Measurements from ENCODE around the gene ANKRD31.
A peak's percentile ranks its signal among the peaks of the same experiment; 100 is the strongest.

ANKRD31 gene

DNA sequence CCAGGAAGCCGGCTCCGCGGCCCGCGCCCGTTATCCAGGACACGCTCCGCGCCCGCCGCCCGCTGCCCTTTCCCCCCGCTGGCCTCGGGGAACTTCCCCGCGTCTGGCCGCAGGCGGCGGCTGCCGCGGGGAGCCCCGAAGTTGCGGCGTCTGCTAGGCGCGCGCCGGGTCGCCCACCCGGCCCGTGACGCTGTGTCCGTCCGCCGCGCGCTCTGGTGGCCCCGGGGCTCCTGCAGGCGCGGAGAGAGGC lies 183.7 kb downstream of the ANKRD31 start:
- peak overlapping the region; percentile 82 for H2AFZ ChIP-seq (ENCODE audit: insufficient read depth, low read length, poor library complexity)
- peak overlapping the region; percentile 83 for H2BK5ac ChIP-seq (ENCODE audit: low read depth, low read length, poor library complexity)
- no peaks in the 10 kb centered on the region for H3K9me3 ChIP-seq (ENCODE audit: insufficient read depth, low read depth, low read length)
- peak overlapping the region; percentile 95 for H4K91ac ChIP-seq (ENCODE audit: low read depth, low read length)
- H3K4me1 ChIP-seq (ENCODE audit: control insufficient read depth in 1 of 2, insufficient read depth in 2 of 2, low read length in 2 of 2): peaks cover 20 to 34% of the 10 kb centered on the region in 2 experiments
- peak overlapping the region; percentile 55 for H4K8ac ChIP-seq (ENCODE audit: low read depth, low read length)
- peak overlapping the region; percentile 77 for H3K4me2 ChIP-seq (ENCODE audit: low read length)
- H2AK5ac ChIP-seq (ENCODE audit: low read length): no peak overlapping the region
- no peak overlapping the region for H3K23ac ChIP-seq (ENCODE audit: low read length)
- H3K27ac ChIP-seq (ENCODE audit: low read depth, low read length): peak overlapping the region; percentile 91
- peak overlapping the region; percentile 75 for H2BK120ac ChIP-seq (ENCODE audit: insufficient read depth, low read length, poor library complexity)
- H3K9ac ChIP-seq (ENCODE audit: low read length): peak overlapping the region; percentile 85
- DNase-seq: no peak
- peak overlapping the region; percentile 63 for H3K18ac ChIP-seq (ENCODE audit: low read length)
- WGBS (ENCODE audit: extremely low coverage, insufficient coverage, insufficient read length): no CpG with 5 or more reads among the region's 40 CpGs
- no peaks in the 10 kb centered on the region for H3K36me3 ChIP-seq (ENCODE audit: control insufficient read depth in 1 of 2, insufficient read depth in 2 of 2, low read length in 2 of 2)
- peak overlapping the region; percentile 97 for H3K4ac ChIP-seq (ENCODE audit: low read depth, low read length)
- peak overlapping the region; percentile 86 for H3K4me3 ChIP-seq (ENCODE audit: low read depth, low read length)
- peaks cover 34% of the 10 kb centered on the region for H3K79me1 ChIP-seq (ENCODE audit: low read length)
- peak overlapping the region; percentile 16 for H2BK12ac ChIP-seq (ENCODE audit: low read length)
- H3K79me2 ChIP-seq (ENCODE audit: control insufficient read depth, insufficient read depth, low read length, poor library complexity): peaks cover 26% of the 10 kb centered on the region
- H3K14ac ChIP-seq (ENCODE audit: low read length): peak overlapping the region; percentile 96
- no peaks in the 10 kb centered on the region for H3K27me3 ChIP-seq (ENCODE audit: insufficient read depth, low read length)
- H4K12ac ChIP-seq (ENCODE audit: low read depth, low read length): peak overlapping the region; percentile 36

DNA sequence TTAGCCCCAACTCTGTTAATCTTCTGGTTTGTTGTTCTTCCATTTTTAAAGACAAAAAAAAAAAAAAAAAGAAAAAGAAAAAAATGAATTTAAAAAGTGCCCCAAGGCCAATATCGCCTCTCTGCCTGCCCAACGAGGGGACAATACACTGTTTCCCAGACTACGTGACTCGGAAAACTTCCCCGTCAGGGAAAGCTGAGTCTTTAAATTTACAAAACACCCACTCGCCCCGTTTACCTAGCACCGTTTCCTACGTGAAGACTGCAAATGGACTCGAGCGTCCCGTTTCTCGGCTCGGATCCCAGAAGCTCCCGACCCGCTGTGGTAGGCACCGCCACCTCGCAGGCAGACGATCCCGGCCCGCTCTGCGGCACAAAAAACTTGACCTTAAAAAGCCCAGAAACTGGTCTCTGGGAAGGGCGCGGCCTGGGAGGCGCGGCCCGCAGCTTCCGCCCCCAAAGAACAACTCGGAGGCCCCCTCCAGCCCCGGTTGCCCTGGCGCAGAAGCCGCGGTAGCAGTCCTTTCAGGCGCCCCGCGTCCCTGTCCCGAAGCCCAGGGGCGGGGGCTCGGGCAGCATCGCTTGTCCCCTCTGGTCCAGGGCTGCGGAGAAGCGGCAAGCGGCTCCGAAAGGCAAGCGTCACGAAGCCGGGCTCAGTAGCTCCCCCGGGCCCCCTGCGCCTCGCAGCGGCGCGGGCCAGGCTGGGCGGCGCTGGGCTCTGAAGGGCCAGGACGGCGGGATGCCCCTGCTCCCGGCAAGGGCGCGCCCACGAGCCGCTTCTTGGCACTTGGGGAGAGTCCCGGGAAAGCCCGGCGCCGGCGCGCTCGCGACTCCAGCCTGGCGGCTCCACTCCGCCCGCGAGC lies 184.3 kb downstream of the ANKRD31 start, which contains the start of gene GCNT4:
Gene GCNT4, minus strand, starts transcription at position 367 of the 862 bp plus-strand sequence. CDS start 22,521 bp downstream, outside the sequence.
- Histone ChIP-seq H3K36me3 (ENCODE audit: control insufficient read depth in 1 of 2, insufficient read depth in 2 of 2, low read length in 2 of 2) (no peaks in the 10 kb centered on the region), H3K9me3 (ENCODE audit: insufficient read depth, low read depth, low read length) (no peaks in the 10 kb centered on the region), H3K23ac (ENCODE audit: low read length) (no peak within 1 kb of the TSS), H3K79me1 (ENCODE audit: low read length) (peaks cover 34% of the 10 kb centered on the region), H2BK120ac (ENCODE audit: insufficient read depth, low read length, poor library complexity) (peak within 1 kb of the TSS; percentile 75), H3K14ac (ENCODE audit: low read length) (peak within 1 kb of the TSS; percentile 96), H3K4me3 (ENCODE audit: low read depth, low read length) (peak within 1 kb of the TSS; percentile 86), H4K91ac (ENCODE audit: low read depth, low read length) (peak within 1 kb of the TSS; percentile 95), H4K8ac (ENCODE audit: low read depth, low read length) (peak within 1 kb of the TSS; percentile 55), H3K18ac (ENCODE audit: low read length) (peak within 1 kb of the TSS; percentile 63), H3K27ac (ENCODE audit: low read depth, low read length) (peak within 1 kb of the TSS; percentile 91), H2BK5ac (ENCODE audit: low read depth, low read length, poor library complexity) (peak within 1 kb of the TSS; percentile 83), H3K27me3 (ENCODE audit: insufficient read depth, low read length) (no peaks in the 10 kb centered on the region), H2BK12ac (ENCODE audit: low read length) (peak within 1 kb of the TSS; percentile 67), H3K4ac (ENCODE audit: low read depth, low read length) (peak within 1 kb of the TSS; percentile 97), H3K79me2 (ENCODE audit: control insufficient read depth, insufficient read depth, low read length, poor library complexity) (peaks cover 26% of the 10 kb centered on the region), H3K4me2 (ENCODE audit: low read length) (peak within 1 kb of the TSS; percentile 77), H4K12ac (ENCODE audit: low read depth, low read length) (peak within 1 kb of the TSS; percentile 67), H2AK5ac (ENCODE audit: low read length) (peak within 1 kb of the TSS; percentile 18), H2AFZ (ENCODE audit: insufficient read depth, low read length, poor library complexity) (peak within 1 kb of the TSS; percentile 82), H3K9ac (ENCODE audit: low read length) (peak within 1 kb of the TSS; percentile 85), H3K4me1 (ENCODE audit: control insufficient read depth in 1 of 2, insufficient read depth in 2 of 2, low read length in 2 of 2) (peaks cover 20 to 34% of the 10 kb centered on the region in 2 experiments)
- no CpG with 5 or more reads among the region's 74 CpGs for WGBS (ENCODE audit: extremely low coverage, insufficient coverage, insufficient read length)
- peak; percentile 51 to 62 for DNase-seq

DNA sequence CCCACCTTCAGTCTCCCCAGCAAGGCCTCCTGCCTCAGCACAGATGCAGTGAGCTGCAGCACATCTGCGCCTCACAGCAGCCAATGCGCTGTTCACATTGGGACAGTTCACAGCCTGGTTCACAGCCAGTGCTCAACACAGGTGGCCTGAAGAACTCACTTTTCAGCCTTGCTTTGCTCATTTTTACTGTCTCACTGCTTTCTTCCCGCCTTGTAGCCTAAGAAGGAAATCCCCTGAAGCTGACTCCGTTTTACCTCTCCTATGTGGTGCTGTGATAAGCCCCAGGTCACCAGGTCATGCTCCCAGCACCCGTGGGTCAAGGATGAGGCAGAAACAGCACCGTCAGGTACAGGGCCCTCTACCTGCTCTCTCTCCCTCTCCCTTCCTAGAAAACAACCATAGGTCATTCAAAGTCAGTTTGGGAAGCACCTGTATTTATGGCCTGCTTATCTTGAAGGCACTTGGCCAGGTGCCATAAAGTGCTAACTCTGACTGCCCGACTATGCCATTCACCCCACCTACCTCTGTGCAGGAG lies 185.4 kb downstream of the ANKRD31 start:
- no peaks in the 10 kb centered on the region for H3K9me3 ChIP-seq (ENCODE audit: insufficient read depth, low read depth, low read length)
- no peak for DNase-seq
- H3K4ac ChIP-seq (ENCODE audit: low read depth, low read length): peak overlapping the region; percentile 70
- peak overlapping the region; percentile 20 for H3K9ac ChIP-seq (ENCODE audit: low read length)
- H3K4me3 ChIP-seq (ENCODE audit: low read depth, low read length): peak overlapping the region; percentile 40
- H3K27me3 ChIP-seq (ENCODE audit: insufficient read depth, low read length): no peaks in the 10 kb centered on the region
- peaks cover 1 to 4% of the 10 kb centered on the region in 2 experiments for H3K36me3 ChIP-seq (ENCODE audit: control insufficient read depth in 1 of 2, insufficient read depth in 2 of 2, low read length in 2 of 2)
- no peak overlapping the region for H4K8ac ChIP-seq (ENCODE audit: low read depth, low read length)
- H2BK120ac ChIP-seq (ENCODE audit: insufficient read depth, low read length, poor library complexity): no peak overlapping the region
- H3K14ac ChIP-seq (ENCODE audit: low read length): peak overlapping the region; percentile 12
- no peak overlapping the region for H4K12ac ChIP-seq (ENCODE audit: low read depth, low read length)
- peak overlapping the region; percentile 68 for H3K4me2 ChIP-seq (ENCODE audit: low read length)
- no peak overlapping the region for H2AK5ac ChIP-seq (ENCODE audit: low read length)
- H3K79me2 ChIP-seq (ENCODE audit: control insufficient read depth, insufficient read depth, low read length, poor library complexity): peaks cover 26% of the 10 kb centered on the region
- H2BK5ac ChIP-seq (ENCODE audit: low read depth, low read length, poor library complexity): no peak overlapping the region
- no CpG with 5 or more reads among the region's 7 CpGs for WGBS (ENCODE audit: extremely low coverage, insufficient coverage, insufficient read length)
- no peak overlapping the region for H2BK12ac ChIP-seq (ENCODE audit: low read length)
- H3K4me1 ChIP-seq (ENCODE audit: control insufficient read depth in 1 of 2, insufficient read depth in 2 of 2, low read length in 2 of 2): peaks cover 22 to 34% of the 10 kb centered on the region in 2 experiments
- peak overlapping the region; percentile 37 for H3K23ac ChIP-seq (ENCODE audit: low read length)
- H4K91ac ChIP-seq (ENCODE audit: low read depth, low read length): no peak overlapping the region
- peak overlapping the region; percentile 2 for H3K18ac ChIP-seq (ENCODE audit: low read length)
- H3K79me1 ChIP-seq (ENCODE audit: low read length): peaks cover 33% of the 10 kb centered on the region
- H3K27ac ChIP-seq (ENCODE audit: low read depth, low read length): peak overlapping the region; percentile 0
- no peak overlapping the region for H2AFZ ChIP-seq (ENCODE audit: insufficient read depth, low read length, poor library complexity)

DNA sequence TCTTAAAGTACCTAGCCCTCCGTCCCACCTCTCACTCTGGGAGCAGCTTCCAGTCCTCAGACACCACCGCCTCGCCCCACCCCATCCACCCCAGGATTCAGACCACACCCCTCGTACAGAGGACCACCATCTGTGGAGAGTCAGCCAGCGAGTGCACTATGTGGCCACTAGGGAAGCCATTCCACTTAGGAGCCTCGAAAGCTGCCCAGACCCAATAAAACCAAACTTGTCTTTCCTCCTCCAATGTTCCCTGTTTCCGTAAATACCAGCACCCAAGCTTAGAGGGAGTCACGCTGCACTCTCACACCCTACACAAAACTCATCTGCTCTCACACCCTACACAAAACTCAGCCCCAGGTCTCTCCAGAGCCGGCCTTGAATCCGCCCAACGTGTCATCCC lies 186.3 kb downstream of the ANKRD31 start:
- Histone ChIP-seq H4K91ac (ENCODE audit: low read depth, low read length) (no peak overlapping the region), H3K9me3 (ENCODE audit: insufficient read depth, low read depth, low read length) (no peaks in the 10 kb centered on the region), H3K23ac (ENCODE audit: low read length) (no peak overlapping the region), H3K27ac (ENCODE audit: low read depth, low read length) (no peak overlapping the region), H4K8ac (ENCODE audit: low read depth, low read length) (no peak overlapping the region), H2AFZ (ENCODE audit: insufficient read depth, low read length, poor library complexity) (no peak overlapping the region), H3K79me2 (ENCODE audit: control insufficient read depth, insufficient read depth, low read length, poor library complexity) (peaks cover 26% of the 10 kb centered on the region), H3K36me3 (ENCODE audit: control insufficient read depth in 1 of 2, insufficient read depth in 2 of 2, low read length in 2 of 2) (peaks cover 4 to 9% of the 10 kb centered on the region in 2 experiments), H3K79me1 (ENCODE audit: low read length) (peaks cover 31% of the 10 kb centered on the region), H2BK5ac (ENCODE audit: low read depth, low read length, poor library complexity) (no peak overlapping the region), H3K4me1 (ENCODE audit: control insufficient read depth in 1 of 2, insufficient read depth in 2 of 2, low read length in 2 of 2) (peaks cover 19 to 34% of the 10 kb centered on the region in 2 experiments), H2BK120ac (ENCODE audit: insufficient read depth, low read length, poor library complexity) (no peak overlapping the region), H3K4ac (ENCODE audit: low read depth, low read length) (peak overlapping the region; percentile 39), H3K4me3 (ENCODE audit: low read depth, low read length) (no peak overlapping the region), H4K12ac (ENCODE audit: low read depth, low read length) (no peak overlapping the region), H3K9ac (ENCODE audit: low read length) (no peak overlapping the region), H3K27me3 (ENCODE audit: insufficient read depth, low read length) (no peaks in the 10 kb centered on the region), H3K4me2 (ENCODE audit: low read length) (peak overlapping the region; percentile 68), H3K14ac (ENCODE audit: low read length) (no peak overlapping the region), H3K18ac (ENCODE audit: low read length) (no peak overlapping the region), H2AK5ac (ENCODE audit: low read length) (no peak overlapping the region), H2BK12ac (ENCODE audit: low read length) (peak overlapping the region; percentile 53)
- WGBS (ENCODE audit: extremely low coverage, insufficient coverage, insufficient read length): no CpG with 5 or more reads among the region's 11 CpGs
- DNase-seq: no peak
